ENCODE measurements around the gene COL18A1. TPM values are rescaled to one million over a fixed set of nuclear protein-coding genes. Genes with fewer than 3 reads are reported as not detected.
A peak's percentile ranks its signal among the peaks of the same experiment; 100 is the strongest.

COL18A1 gene
- total and polyA plus RNA-seq, 11 donors: 31.7 to 109 (median 59.0) TPM

DNA sequence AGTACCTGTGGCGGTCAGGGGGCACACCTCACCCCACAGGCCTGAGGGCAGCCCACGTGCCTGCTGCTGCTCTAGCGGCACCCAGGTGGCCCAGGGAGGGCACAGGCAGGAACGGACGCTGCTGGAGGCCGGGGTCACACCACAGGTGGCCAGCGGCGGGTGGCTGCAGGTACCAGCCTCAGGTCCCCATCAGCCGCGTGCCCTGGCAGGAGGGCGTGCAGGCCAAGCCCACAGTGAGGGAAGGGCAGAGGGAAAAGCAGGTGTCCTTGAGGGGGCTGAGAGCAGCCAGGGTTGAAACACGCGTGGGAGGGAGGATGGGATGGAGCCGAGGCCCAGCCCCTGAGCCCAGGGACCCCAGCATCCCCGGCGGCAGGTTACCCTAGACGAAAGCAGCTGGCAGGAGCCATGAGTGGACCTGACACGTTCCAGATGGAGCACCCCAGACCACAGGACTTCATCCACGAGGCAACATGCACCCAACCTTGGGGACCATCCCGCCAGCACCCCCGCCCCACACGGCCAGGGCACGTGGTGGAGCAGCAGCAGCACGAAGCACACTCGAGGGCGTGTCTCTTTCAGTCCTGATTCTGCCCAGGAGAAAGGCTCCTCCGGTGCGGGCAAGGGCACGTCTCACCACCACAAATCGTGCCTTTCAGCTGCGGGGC, 133.5 kb downstream of the COL18A1 start:
- no peak overlapping the region for H3K4me3 ChIP-seq
- H3K9me3 ChIP-seq: no peaks in the 10 kb centered on the region
- no peaks in the 10 kb centered on the region for H3K27me3 ChIP-seq
- TF ChIP-seq, protein P1, sequence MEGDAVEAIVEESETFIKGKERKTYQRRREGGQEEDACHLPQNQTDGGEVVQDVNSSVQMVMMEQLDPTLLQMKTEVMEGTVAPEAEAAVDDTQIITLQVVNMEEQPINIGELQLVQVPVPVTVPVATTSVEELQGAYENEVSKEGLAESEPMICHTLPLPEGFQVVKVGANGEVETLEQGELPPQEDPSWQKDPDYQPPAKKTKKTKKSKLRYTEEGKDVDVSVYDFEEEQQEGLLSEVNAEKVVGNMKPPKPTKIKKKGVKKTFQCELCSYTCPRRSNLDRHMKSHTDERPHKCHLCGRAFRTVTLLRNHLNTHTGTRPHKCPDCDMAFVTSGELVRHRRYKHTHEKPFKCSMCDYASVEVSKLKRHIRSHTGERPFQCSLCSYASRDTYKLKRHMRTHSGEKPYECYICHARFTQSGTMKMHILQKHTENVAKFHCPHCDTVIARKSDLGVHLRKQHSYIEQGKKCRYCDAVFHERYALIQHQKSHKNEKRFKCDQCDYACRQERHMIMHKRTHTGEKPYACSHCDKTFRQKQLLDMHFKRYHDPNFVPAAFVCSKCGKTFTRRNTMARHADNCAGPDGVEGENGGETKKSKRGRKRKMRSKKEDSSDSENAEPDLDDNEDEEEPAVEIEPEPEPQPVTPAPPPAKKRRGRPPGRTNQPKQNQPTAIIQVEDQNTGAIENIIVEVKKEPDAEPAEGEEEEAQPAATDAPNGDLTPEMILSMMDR (IDR thresholded peaks at IDR 0.05): no peak
- no peak for TF ChIP-seq POLR2A (IDR thresholded peaks at IDR 0.05)
- ATAC-seq (no peak), DNase-seq (peak in 3 of 5 donors; percentile 15 to 52 (median 25))
- intact Hi-C loops (cut with DNase I): loop anchor here in 1 of 10 donors (5.0 kb wide), 1 partner anchor 61 kb away; no protein-coding TSS in a partner anchor
- WGBS, 4 donors: 94 to 97% (median 96%) methylated on average over 18 to 31 of the region's 31 CpGs
- H3K4me1 ChIP-seq: peaks cover 4 to 44% (median 22%) of the 10 kb centered on the region in 12 donors
- no peaks in the 10 kb centered on the region for H3K36me3 ChIP-seq
- no peak overlapping the region for H3K27ac ChIP-seq

DNA sequence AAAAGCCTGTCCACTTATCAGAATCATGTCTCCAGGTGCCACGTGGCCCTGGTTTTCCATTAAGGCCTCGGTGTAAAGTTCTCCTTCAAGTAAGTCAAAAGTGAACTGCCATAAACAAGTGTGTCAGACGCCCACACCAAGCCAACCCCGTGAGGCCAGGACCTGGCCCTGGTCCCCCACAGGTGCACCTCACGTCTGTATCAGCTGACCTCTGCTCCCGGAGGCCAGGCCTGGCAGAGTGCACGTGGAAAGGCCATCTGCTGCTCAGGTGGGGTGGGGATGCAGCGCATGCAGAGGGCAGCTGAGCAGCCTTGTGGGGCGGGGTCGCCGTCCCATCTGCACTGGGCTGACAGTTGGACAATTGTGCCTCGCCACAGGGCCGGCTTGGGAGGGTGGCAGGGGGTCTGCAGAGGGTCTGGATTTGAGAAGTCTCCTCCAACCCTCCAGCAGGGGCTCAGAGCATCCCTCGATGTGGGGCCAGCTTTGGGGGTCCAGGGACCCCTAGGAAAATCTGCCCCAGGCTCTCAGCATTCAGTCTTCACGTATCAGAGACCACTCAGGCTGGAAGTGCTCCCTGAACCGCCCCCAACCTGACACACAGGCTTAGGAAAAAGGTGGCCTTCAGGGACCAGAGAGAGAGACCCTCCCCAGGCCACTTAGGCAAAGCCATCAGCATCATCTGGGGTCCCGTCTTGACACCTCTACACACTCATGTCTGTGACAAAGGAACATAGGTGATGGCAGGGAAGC, 134.3 kb downstream of the COL18A1 start:
- no peak overlapping the region for H3K4me3 ChIP-seq
- no peaks in the 10 kb centered on the region for H3K36me3 ChIP-seq
- TF ChIP-seq, protein P1 (IDR thresholded peaks at IDR 0.05): no peak
- no peak for TF ChIP-seq POLR2A (IDR thresholded peaks at IDR 0.05)
- no peak overlapping the region for H3K27ac ChIP-seq
- H3K27me3 ChIP-seq: no peaks in the 10 kb centered on the region
- 87 to 92% (median 91%) methylated on average over 14 to 17 of the region's 17 CpGs for WGBS, 4 donors
- intact Hi-C loops (cut with DNase I): loop anchor here in 1 of 10 donors (5.0 kb wide), 1 partner anchor 62 kb away; no protein-coding TSS in a partner anchor
- DNase-seq (peak in 3 of 5 donors; percentile 7 to 41 (median 16)), ATAC-seq (no peak)
- H3K4me1 ChIP-seq: peaks cover 4 to 37% (median 20%) of the 10 kb centered on the region in 12 donors
- H3K9me3 ChIP-seq: no peaks in the 10 kb centered on the region

DNA sequence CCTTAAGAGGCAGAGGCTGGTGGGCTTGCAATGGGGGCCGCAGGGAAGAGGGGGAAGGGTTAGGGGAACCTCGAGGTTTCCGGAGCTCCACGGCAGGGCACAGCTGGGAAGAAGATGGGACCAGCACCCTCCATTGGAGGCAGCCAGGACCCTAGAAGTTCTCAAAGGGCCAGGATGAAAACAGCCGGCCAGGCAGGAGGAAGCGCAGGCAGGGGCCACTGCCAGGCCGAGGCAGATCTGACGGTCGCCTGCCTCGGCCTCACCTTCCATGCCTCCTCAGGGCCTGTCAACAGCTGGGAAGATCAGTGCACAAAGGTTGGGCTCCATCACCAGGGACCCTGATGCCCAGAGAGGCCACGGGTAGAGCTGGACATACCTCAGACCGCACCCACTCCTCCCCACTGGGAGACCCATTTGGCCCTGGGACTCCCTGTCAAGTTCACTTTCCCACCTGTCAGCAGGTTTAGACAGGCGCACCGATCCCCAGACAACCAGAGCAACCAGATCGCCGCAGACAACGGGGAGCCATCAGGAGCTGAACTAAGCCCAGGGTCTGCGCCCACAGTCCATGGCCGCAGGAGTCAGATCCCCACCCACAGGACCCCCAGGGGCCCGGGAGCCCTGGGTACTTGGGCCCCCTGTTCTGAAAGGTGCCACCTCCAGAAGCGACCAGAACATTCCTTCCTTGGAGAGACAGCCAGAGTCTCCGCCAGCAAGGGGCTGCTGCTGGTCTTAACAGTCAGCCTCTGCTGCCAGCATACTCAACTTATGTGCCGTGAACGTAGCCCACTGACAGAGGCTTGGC, 135.0 kb downstream of the COL18A1 start:
- Histone ChIP-seq H3K36me3 (no peaks in the 10 kb centered on the region), H3K27ac (no peak overlapping the region), H3K4me1 (peaks cover 4 to 29% (median 13%) of the 10 kb centered on the region in 12 donors), H3K27me3 (no peaks in the 10 kb centered on the region), H3K4me3 (no peak overlapping the region), H3K9me3 (no peaks in the 10 kb centered on the region)
- TF ChIP-seq, protein P1 (IDR thresholded peaks at IDR 0.05): no peak
- no peak for TF ChIP-seq POLR2A (IDR thresholded peaks at IDR 0.05)
- no peak for ATAC-seq
- 91 to 96% (median 95%) methylated on average over 18 to 24 of the region's 24 CpGs for WGBS, 4 donors
- intact Hi-C loops (cut with DNase I): loop anchor here in 2 of 10 donors (5.0 to 10.0 kb wide), 2 partner anchors 63 to 255 kb away; partner anchors contain the start of gene POFUT2 (in 1 of the 2)
- DNase-seq: peak in 3 of 5 donors; percentile 16 to 46 (median 26)
